Activated gamma-delta T cell (primary cell): Measurements from ENCODE around the gene AGAP1.

Experiments used
- DNase-seq: peaks from one replicate; lab custom pipeline; 2025; lab: John Stamatoyannopoulos, UW

The AGAP1 gene

GRCh38 chr2:235920216-235920865 lies 426.5 kb downstream of the AGAP1 start:
- no peak for DNase-seq

GRCh38 chr2:235921508-235922191 lies 427.8 kb downstream of the AGAP1 start:
- no peak for DNase-seq

- DNase-seq, result no peak
These were observed 429.0 kb downstream of the AGAP1 start for GRCh38 chr2:235922839-235923238.

GRCh38 chr2:235923859-235924674 lies 430.2 kb downstream of the AGAP1 start:
- DNase-seq, result no peak

- no peak for DNase-seq
These were observed 430.8 kb downstream of the AGAP1 start for GRCh38 chr2:235924675-235925063.

- no peak for DNase-seq
These were observed 431.5 kb downstream of the AGAP1 start for GRCh38 chr2:235925250-235925919.

GRCh38 chr2:235926229-235926628 lies 432.4 kb downstream of the AGAP1 start:
- no peak for DNase-seq

- no peak for DNase-seq
These were observed 435.0 kb downstream of the AGAP1 start for GRCh38 chr2:235928751-235929370.

- no peak for DNase-seq
These were observed 436.9 kb downstream of the AGAP1 start for GRCh38 chr2:235930701-235931100.

GRCh38 chr2:235931676-235932075 lies 437.8 kb downstream of the AGAP1 start:
- DNase-seq, result no peak

GRCh38 chr2:235934059-235934773 lies 440.4 kb downstream of the AGAP1 start:
- DNase-seq, result no peak

- no peak for DNase-seq
These were observed 441.1 kb downstream of the AGAP1 start for GRCh38 chr2:235934774-235935484.

- DNase-seq, result no peak
These were observed 441.9 kb downstream of the AGAP1 start for GRCh38 chr2:235935773-235936172.

GRCh38 chr2:235936493-235936892 lies 442.6 kb downstream of the AGAP1 start:
- DNase-seq, result no peak

GRCh38 chr2:235937087-235937486 lies 443.2 kb downstream of the AGAP1 start:
- DNase-seq, result no peak

GRCh38 chr2:235937526-235937925 lies 443.7 kb downstream of the AGAP1 start:
- DNase-seq, result no peak

GRCh38 chr2:235937936-235938335 lies 444.1 kb downstream of the AGAP1 start:
- DNase-seq, result no peak

- DNase-seq, result no peak
These were observed 444.8 kb downstream of the AGAP1 start for GRCh38 chr2:235938611-235939010.

- DNase-seq, result no peak
These were observed 445.6 kb downstream of the AGAP1 start for GRCh38 chr2:235939471-235939870.

GRCh38 chr2:235940330-235940729 lies 446.5 kb downstream of the AGAP1 start:
- no peak for DNase-seq

- DNase-seq, result no peak
These were observed 450.7 kb downstream of the AGAP1 start for GRCh38 chr2:235944591-235944990.
